HG02973 (cell line): ENCODE measurements around the gene RGPD6.
"Not testable (repeated sequence)": the region's sequence is repeated elsewhere in the genome, so short reads cannot be mapped to it uniquely, and the experiment has no call there.

Experiments
- ATAC-seq: cut with Tn5 transposase; IDR thresholded peaks from one replicate; pipeline ENCODE4 v1.9.1; 2021; ENCODE audit warnings: moderate library complexity; ENCODE audit not compliant: unreplicated experiment

Gene RGPD6

GRCh38 chr2:110576763-110577416 is at the start of gene RGPD6:
TSS of gene RGPD6 (minus strand) at chr2:110577222. CDS start at chr2:110577024, 198 bp downstream.
- peak; percentile 99 for ATAC-seq

- ATAC-seq, result not testable (repeated sequence)
These were observed 42.4 kb upstream of the RGPD6 start for GRCh38 chr2:110619326-110619939.

GRCh38 chr2:110613927-110614326 is 36.9 kb upstream of the RGPD6 start:
- not testable (repeated sequence) for ATAC-seq

- not testable (repeated sequence) for ATAC-seq
These were observed 33.7 kb upstream of the RGPD6 start for GRCh38 chr2:110610613-110611250.

DNA sequence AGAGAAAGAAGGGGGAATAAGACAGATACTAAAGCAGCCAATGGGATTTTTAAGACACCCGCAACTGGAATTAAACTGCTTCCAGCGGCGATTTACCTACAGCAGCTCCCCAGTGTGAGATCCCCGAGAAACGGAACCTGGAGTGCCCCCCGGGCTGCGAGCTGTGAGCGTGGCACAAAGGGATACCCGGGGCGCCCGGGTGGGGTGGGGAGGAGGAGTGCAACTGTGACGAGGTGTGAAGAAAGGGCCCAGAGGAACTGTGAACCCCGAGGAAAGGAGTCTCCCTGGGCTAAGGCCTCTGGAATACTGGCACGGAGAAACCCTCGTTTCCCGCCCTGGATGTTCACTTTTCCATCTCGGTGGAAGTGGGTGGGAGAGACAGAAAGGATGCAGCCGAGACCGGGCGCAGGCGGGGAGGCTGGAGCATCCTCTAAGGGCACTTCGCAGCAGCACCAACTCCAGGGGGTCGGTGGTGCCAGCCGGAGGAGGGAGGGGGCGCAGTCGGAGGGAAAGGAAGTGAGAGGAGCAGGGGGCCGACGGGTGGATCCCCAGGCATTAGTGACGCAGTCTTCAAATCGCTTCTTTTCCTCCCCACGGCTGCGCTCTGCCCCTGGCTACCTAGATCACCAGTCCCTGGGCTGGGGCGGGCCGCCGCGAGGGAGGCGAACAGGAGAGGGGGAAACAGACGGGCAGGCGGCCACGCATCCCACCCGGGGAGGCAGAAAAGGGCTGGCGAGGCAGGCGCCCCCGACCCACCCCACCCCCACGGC is 33.0 kb upstream of the RGPD6 start:
- not testable (repeated sequence) for ATAC-seq

GRCh38 chr2:110608788-110609502 is 31.9 kb upstream of the RGPD6 start:
- not testable (repeated sequence) for ATAC-seq

DNA sequence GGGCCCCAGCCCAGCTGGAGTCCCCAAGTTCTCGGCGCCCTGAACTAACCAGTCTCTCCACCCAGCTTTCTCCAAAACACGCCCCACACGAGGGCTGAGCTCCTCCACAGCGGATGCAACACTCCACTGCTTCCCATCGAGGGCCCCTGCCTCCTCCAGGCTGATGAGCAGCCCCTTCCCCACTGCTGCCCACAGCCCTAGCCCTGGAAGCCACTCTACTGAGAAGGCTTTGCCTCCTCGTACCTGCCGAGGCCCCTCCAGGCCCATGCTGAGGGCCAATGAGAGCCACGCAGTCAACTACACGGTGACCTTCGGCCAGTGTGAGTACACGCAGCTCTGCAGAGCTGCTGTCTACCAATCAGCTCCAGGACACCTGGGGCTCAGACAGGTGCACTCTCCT is 28.0 kb upstream of the RGPD6 start:
- ATAC-seq, result not testable (repeated sequence)

DNA sequence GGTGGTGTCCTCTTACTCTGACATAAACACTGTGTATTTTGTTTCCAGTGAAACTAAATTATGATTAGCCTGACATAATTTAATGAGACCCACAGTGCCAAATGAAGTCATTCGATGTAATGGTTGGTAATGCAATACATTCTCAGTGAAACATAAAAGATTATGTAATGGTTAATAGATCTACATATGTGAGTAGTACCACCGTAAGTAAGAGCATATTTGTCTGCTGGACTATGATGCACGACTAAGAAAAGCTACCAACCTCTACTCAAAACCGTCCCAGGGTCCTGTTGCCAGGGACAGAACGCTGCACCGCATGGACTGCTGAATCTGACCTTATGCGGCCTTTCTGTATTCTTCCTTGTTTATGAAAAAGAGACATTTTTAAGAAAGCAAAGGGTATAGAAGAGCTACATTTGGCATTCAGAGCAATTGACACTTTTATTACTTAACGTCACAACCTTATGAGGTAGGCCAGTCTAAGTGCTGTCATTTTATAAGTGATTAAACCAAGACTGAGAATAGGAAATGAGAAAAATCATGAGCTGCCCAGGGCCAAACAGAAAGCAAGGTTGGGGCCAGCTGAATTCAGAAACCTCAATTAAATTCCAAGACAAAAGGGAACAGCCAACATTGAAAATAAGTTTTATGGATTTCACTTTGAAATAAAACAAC is 27.0 kb upstream of the RGPD6 start:
- ATAC-seq, result not testable (repeated sequence)

GRCh38 chr2:110602139-110602538 is 25.1 kb upstream of the RGPD6 start:
- not testable (repeated sequence) for ATAC-seq

- not testable (repeated sequence) for ATAC-seq
These were observed 15.0 kb upstream of the RGPD6 start for GRCh38 chr2:110591973-110592372.

DNA sequence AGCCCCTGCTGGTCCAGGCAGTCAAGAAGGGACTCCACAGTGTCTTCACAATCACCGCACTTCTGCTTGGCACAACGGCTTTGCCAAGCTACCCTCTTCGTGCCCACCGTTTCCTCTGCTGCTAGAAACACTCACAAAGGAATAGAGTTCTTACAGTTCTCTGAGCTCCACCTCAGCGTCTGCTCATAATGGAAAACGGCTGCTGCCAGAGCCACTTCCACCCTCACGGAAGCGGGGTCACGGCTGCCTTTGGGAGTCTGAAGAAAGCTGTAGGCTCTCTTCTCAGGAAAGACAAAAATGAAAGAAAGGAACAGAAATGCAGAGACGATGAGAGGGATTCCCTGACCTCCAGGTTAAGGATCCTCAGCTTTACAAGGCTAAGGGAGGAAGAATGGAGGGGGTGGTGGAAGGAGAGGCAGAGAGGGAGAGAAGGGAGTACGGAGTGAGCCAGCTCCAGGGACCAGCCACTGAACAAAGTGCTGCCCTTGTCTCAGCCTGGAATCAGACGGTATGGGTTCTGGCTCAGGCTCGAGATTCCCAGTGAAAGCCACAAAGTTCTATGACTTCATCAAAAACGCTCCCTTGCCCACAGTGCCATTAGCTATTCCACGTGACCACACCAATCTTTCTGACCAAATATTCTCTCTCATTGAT is 12.8 kb upstream of the RGPD6 start:
- ATAC-seq, result not testable (repeated sequence)

DNA sequence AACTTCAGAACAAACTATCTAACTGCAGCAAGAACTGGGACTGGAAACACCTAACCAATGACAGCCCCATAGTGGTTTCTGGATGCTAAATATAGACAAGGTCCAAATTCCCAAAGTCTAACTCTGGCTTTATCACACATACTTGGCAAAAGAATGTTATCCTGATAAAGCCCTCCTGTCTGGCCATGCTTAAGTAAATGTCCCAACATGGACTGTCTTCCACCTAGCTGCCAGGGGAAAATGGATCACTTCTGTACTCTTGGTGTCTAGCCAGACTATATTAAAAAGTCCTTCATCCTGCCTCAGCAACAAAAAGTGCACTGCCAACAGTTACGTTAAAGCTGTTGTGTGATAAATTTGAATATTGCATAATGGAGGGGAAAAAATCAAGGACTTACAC is 11.5 kb upstream of the RGPD6 start:
- ATAC-seq, result not testable (repeated sequence)

DNA sequence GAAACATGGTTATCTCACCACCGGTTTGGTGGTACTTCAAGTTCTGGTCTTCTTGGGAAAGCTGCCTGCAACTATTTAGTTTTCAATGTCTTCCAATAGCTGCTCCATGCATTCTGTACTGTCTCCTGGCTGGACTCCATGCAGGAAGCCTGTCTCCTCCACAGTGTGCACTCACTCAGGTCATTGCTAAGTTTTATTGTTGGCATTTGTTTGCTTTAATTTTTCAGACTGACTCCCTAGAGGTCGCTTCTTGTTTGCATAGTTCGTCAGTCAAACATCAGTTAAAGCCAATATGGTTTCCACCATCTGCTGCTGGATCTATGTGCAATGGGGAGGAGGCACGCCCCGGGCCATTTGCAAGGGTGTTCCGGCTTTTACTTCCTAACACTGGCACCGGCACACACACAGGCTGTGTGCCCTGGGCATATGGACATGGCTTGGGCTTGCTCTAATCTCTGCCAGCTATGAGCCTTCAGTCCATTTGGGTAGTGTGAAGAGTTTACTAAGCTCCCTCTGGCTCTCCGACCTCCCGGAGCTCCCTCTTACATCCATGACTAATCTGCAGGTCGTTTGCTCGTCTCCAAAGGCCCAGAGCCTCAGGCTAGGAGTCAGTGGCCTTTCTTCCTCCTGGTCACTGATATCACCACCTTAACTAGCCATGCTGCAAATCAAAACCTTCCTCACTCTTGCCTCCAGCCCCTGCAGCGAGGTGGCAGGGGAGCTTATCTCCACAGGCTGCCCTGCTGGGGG is 2.4 kb upstream of the RGPD6 start:
- ATAC-seq, result not testable (repeated sequence)

- not testable (repeated sequence) for ATAC-seq
These were observed 1.4 kb upstream of the RGPD6 start for GRCh38 chr2:110578429-110578828.

GRCh38 chr2:110499755-110500377 is 77.2 kb downstream of the RGPD6 start:
- peak; percentile 84 for ATAC-seq

DNA sequence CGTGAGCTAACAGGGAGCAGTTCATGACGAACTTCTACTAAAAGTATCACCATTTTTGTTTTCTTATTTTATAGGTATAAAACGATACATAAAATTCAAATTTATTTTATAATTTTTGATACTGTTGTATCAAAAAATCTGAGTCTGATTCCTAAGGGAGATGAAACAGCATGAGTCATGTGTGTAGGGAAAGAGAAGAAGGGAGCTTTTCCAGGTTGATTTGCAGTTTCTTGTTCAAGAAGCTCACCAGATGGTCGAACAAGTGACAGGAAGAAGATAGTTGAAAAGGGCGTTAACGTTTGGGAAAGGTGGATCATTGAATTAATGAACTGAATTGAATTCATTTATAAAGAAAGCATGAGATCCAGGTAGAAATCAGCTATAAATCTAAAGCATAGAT is 81.0 kb downstream of the RGPD6 start:
- ATAC-seq, result not testable (repeated sequence)

GRCh38 chr2:110494488-110494887 is 82.5 kb downstream of the RGPD6 start:
- not testable (repeated sequence) for ATAC-seq

GRCh38 chr2:110488991-110489390 is 88.0 kb downstream of the RGPD6 start:
- not testable (repeated sequence) for ATAC-seq
